OCI-LY7 (cell line): ENCODE results near the gene PA2G4. TPM values are rescaled to one million over a fixed set of nuclear protein-coding genes. Genes with fewer than 3 reads are reported as not detected.

Source experiments
- BruUV-seq: library from RNA; stranded (reverse); fragments of 400-500 nt; replicated peaks from 2 replicates; lab custom pipeline; 2021; lab: Mats Ljungman, UMichigan
- CTCF ChIA-PET: fragments of 300-600 bp; sonication (Branson Sonifier 250); formaldehyde crosslinking; loops from one replicate; lab custom pipeline; 2022; ENCODE audit warnings: antibody characterized with exemption; ENCODE audit not compliant: unreplicated experiment; lab: Charles Lee
- POLR2A ChIA-PET: fragments of 300-600 bp; sonication (Branson Sonifier 250); formaldehyde crosslinking; loops from one replicate; lab custom pipeline; 2022; ENCODE audit warnings: antibody characterized with exemption; lab: Charles Lee
- DNase-seq: peaks from one replicate; pipeline ENCODE4 v3.0.0-alpha.2; 2015; ENCODE audit warnings: low spot score
- H2AFZ ChIP-seq: fragments of 200-600 bp; sonication (generic), shearing (Covaris generic); 2 replicates; pipeline ENCODE4 v1.6.1; 2014; ENCODE audit warnings: mild to moderate bottlenecking, antibody characterized with exemption, low read length, moderate library complexity
- H3K27ac ChIP-seq: fragments of 200-600 bp; sonication (generic); 2 replicates; pipeline ENCODE4 v1.5.1; 2014; ENCODE audit warnings: mixed run types, low read depth, mild to moderate bottlenecking, moderate library complexity, low read length, inconsistent platforms; ENCODE audit not compliant: poor library complexity, severe bottlenecking
- H3K36me3 ChIP-seq: fragments of 200-600 bp; sonication (generic); 2 replicates; pipeline ENCODE4 v1.6.1; 2014; ENCODE audit warnings: mild to moderate bottlenecking, antibody characterized with exemption, low read length, moderate library complexity, mixed read lengths; ENCODE audit not compliant: insufficient read depth
- H3K4me1 ChIP-seq: fragments of 200-600 bp; sonication (generic); 2 replicates; pipeline ENCODE4 v1.5.1; 2014; ENCODE audit warnings: mild to moderate bottlenecking, low read length; ENCODE audit not compliant: insufficient read depth, poor library complexity, severe bottlenecking
- H3K4me2 ChIP-seq: fragments of 200-600 bp; sonication (generic); 2 replicates; pipeline ENCODE4 v1.6.1; 2014; ENCODE audit warnings: mild to moderate bottlenecking, low read length
- H3K4me3 ChIP-seq: fragments of 200-600 bp; sonication (generic); 2 replicates; pipeline ENCODE4 v1.5.1; 2014; ENCODE audit warnings: mild to moderate bottlenecking, low read depth, low read length; ENCODE audit not compliant: poor library complexity, severe bottlenecking
- H3K79me2 ChIP-seq: fragments of 200-600 bp; sonication (generic); 2 replicates; pipeline ENCODE4 v1.6.1; 2016; ENCODE audit warnings: low read depth, mild to moderate bottlenecking, low read length, moderate library complexity, mixed read lengths; ENCODE audit not compliant: insufficient read depth
- H3K9me2 ChIP-seq: fragments of 200-600 bp; sonication (generic); 2 replicates; pipeline ENCODE4 v1.6.1; 2016; ENCODE audit warnings: mild to moderate bottlenecking, low read length, mixed read lengths; ENCODE audit not compliant: insufficient read depth
- H3K9me3 ChIP-seq: fragments of 200-600 bp; sonication (generic); 2 replicates; pipeline ENCODE4 v1.6.1; 2014; ENCODE audit warnings: mild to moderate bottlenecking, mixed run types, low read length, mixed read lengths
- H4K20me1 ChIP-seq: fragments of 200-600 bp; sonication (generic); 2 replicates; pipeline ENCODE4 v1.6.1; 2014; ENCODE audit warnings: mild to moderate bottlenecking, antibody characterized with exemption, low read length, moderate library complexity, mixed read lengths; ENCODE audit not compliant: insufficient read depth
- CTCF ChIP-seq: fragments of 200-600 bp; sonication (generic); conservative IDR thresholded peaks from 2 replicates; pipeline ENCODE4 v1.5.1; 2014; ENCODE audit warnings: mild to moderate bottlenecking, antibody characterized with exemption, low read length, moderate library complexity, mixed read lengths
- EZH2phosphoT487 ChIP-seq: fragments of 200-600 bp; sonication (generic); IDR thresholded peaks from 2 replicates; pipeline ENCODE4 v1.6.1; 2018; ENCODE audit warnings: low read depth, borderline replicate concordance, mild to moderate bottlenecking, mixed run types, antibody characterized with exemption, low read length, moderate library complexity, mixed read lengths
- intact Hi-C: fragments of 100-400 bp; cut with micrococcal nuclease; formaldehyde crosslinking; loops from one replicate; pipeline ENCODE4 v1.10.0; 2022; ENCODE audit not compliant: unreplicated experiment
- total RNA-seq, 2 experiments: library from RNA; depleted of rRNA in 1 of 2; stranded (reverse); fragments of >200 nt in 1 of 2; shearing (Covaris generic) in 1 of 2; gene quantifications; 2 replicates each; pipeline ENCODE4 v1.2.3, GENCODE V29; 2014 to 2022

PA2G4 gene
- total RNA-seq, 2 experiments from 2014 or later: 289 to 358 TPM

GRCh38 chr12:56104815-56105608 is 653 bp downstream of the PA2G4 start:
- Histone ChIP-seq H3K36me3 (peaks cover 55% of the 10 kb centered on the region), H3K9me2 (no peaks in the 10 kb centered on the region), H2AFZ (no peak overlapping the region), H3K27ac (peak overlapping the region; percentile 70), H3K4me2 (peak overlapping the region; percentile 86), H3K79me2 (peaks cover 40% of the 10 kb centered on the region), H3K9me3 (no peaks in the 10 kb centered on the region), H3K4me3 (peak overlapping the region; percentile 93), H3K4me1 (peaks cover 27% of the 10 kb centered on the region), H4K20me1 (peaks cover 21% of the 10 kb centered on the region)
- no TSS peak for BruUV-seq
- intact Hi-C loops: loop anchor here (1.0 to 2.0 kb wide), 2 partner anchors 11 to 176 kb away; partner anchors contain the start of gene RPL41
- peak; percentile 42; the same call in 1 of the 2 replicates for TF ChIP-seq CTCF
- no peak for TF ChIP-seq EZH2phosphoT487
- peak; percentile 47 for DNase-seq
- ChIA-PET CTCF (interaction anchor here (0.6 to 1.2 kb wide), 4 partner anchors 15 to 64 kb away, joined by 3 to 4 read pairs (median 4); no protein-coding TSS in a partner anchor), POLR2A (interaction anchor here (0.5 to 4.0 kb wide), 11 partner anchors 8 to 419 kb away, joined by 3 to 64 read pairs (median 4); partner anchors contain the start of genes PYM1, RPL41 and ZC3H10)

GRCh38 chr12:56105609-56105902 is 1.2 kb downstream of the PA2G4 start:
- Histone ChIP-seq H4K20me1 (peaks cover 21% of the 10 kb centered on the region), H3K36me3 (peaks cover 60% of the 10 kb centered on the region), H3K27ac (peak overlapping the region; percentile 70), H2AFZ (no peak overlapping the region), H3K79me2 (peaks cover 40% of the 10 kb centered on the region), H3K4me3 (peak overlapping the region; percentile 93), H3K4me2 (peak overlapping the region; percentile 86), H3K4me1 (peaks cover 27% of the 10 kb centered on the region), H3K9me3 (no peaks in the 10 kb centered on the region), H3K9me2 (no peaks in the 10 kb centered on the region)
- ChIA-PET CTCF (no interaction called here), POLR2A (interaction anchor here (1.1 to 4.0 kb wide), 4 partner anchors 8 to 103 kb away, joined by 3 to 64 read pairs (median 6); partner anchors contain the start of genes RPL41 and ZC3H10)
- no peak for TF ChIP-seq CTCF
- no peak for TF ChIP-seq EZH2phosphoT487
- intact Hi-C loops: loop anchor here (1.0 to 2.0 kb wide), 2 partner anchors 11 to 177 kb away; partner anchors contain the start of gene RPL41
- no peak for DNase-seq
- BruUV-seq: no TSS peak
